CD4-positive, alpha-beta T cell treated with Interleukin-4 for 1 hour (primary cell): ENCODE measurements around the gene EXOC2.
A peak's percentile ranks its signal among the peaks of the same experiment; 100 is the strongest.

Experiments used
- DNase-seq, 2 donors: peaks; one replicate each; pipeline ENCODE4 v3.0.0-alpha.2; 2020 to 2022

Gene EXOC2, protein sequence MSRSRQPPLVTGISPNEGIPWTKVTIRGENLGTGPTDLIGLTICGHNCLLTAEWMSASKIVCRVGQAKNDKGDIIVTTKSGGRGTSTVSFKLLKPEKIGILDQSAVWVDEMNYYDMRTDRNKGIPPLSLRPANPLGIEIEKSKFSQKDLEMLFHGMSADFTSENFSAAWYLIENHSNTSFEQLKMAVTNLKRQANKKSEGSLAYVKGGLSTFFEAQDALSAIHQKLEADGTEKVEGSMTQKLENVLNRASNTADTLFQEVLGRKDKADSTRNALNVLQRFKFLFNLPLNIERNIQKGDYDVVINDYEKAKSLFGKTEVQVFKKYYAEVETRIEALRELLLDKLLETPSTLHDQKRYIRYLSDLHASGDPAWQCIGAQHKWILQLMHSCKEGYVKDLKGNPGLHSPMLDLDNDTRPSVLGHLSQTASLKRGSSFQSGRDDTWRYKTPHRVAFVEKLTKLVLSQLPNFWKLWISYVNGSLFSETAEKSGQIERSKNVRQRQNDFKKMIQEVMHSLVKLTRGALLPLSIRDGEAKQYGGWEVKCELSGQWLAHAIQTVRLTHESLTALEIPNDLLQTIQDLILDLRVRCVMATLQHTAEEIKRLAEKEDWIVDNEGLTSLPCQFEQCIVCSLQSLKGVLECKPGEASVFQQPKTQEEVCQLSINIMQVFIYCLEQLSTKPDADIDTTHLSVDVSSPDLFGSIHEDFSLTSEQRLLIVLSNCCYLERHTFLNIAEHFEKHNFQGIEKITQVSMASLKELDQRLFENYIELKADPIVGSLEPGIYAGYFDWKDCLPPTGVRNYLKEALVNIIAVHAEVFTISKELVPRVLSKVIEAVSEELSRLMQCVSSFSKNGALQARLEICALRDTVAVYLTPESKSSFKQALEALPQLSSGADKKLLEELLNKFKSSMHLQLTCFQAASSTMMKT

DNA sequence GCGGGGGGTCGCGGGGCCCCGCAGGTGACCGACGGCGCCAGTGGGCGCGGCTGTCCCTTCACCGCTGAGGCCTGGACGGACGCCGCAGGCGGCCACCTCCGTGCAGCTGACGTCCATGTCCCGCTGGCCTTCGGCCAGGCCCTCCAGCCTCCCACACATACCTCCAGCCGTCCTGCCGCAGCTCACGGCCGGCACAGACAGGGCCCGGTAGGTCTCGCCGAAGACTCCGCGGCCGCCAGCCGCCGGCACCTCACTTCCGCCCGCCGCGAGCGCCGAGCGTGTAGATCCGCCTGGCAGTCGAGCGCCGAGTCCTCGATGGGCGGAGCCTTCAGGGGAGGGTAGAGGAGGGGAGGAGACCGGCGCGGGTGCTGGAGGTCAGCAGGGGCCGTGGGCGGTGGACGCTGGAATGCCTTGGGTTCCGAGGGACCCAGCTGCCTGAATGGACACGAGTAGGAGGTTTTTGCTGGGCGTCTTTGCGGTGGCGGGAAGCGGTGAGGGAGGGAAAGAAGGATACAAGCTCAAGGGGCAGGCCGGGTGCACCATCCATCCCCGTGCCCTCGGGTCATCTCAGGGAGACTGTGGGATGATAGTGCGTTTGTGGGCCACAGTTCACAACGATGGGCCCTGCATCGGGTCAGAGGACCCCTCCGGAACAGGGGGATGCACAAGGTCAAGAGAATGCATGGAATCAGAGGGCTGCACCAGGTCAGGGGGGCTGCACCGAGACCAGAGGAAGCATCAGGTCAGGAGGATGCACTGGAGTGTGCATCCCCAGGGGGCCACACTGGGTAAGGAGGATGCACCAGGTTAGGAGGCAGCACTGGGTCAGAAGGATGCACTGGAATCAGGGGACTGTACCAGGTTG is at the start of gene EXOC2:
Gene EXOC2, minus strand, starts transcription at position 282 of the 865 bp plus-strand sequence. CDS start 55,321 bp downstream, outside the sequence.
- DNase-seq, result peak; percentile 80 to 85

DNA sequence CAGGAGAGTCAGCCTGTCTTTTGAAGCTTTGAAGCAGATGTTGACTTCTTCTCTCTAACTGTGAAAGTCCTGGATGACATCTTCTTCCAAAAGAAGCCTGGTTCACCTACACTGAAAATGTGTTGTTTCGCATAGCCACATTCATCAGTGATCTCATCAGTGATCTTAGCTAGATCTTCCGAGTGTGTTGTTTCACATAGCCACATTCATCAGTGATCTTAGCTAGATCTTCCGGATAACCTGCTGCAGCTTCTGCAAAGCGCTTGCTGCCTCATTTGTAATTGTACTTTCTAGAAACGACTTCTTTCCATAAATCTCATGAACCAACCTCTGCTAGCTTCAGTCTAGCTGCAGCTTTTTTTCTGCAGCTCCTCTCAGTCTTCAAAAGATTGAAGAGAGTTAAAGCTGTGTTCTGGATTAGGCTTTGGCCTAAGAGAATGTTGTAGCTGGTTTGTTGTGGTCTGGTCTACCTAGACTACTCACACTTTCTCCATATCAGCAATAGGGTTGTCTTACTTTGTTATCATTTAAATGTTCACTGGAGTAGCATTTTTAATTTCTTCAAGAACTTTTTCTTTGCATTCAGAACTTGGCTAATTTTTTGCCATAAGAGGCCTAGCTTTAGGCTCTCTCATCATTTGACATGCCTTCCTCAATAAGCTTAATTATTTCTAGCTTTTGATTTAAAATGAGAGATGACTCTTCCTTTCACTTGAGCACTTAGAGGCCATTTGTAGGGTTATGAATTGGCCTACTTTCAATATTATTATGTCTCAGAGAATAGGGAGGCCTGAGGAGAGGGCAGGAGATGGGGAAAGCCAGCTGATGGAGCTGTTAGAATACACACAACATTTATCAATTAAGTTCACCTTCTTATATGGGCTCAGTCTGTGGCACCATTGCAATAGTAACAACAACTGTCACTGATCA is 48.7 kb upstream of the EXOC2 start:
- no peak for DNase-seq

DNA sequence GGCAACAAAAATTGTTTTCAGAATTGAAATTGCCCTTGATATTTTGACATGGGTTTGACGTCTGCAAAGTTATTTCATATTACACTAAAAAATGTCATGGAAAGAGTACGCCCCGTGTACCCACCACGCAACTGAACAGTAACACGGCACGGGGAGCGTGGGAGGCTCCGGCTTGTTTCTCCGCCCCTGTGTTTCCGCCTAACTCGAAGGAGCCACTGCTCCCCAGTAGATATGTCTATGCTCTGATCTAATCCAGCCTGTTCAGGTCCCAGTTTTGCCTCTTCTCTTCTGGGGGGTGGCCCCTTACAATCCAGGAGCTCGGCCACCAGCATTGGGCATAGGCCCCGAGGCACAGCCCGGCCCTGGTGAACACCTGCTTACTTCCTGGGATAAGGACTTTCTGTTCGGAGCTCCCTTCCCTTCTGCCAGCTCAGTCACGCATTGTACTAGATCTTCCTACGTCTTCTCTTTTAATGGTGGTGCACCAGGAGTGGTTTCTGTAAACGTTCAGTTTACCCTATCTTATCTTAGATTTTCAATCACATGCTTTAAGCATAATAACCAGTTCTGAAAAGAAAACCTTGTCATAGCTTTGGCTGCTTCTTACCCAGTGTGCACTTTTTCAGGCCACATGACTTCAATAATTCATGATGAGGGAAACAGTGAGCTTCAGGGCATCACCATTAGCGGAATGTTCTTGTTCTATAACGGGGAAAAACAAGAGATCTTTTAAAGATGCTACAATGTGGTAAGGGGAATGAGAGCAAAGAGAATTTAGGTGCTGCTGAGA is 43.9 kb upstream of the EXOC2 start:
- no peak for DNase-seq

DNA sequence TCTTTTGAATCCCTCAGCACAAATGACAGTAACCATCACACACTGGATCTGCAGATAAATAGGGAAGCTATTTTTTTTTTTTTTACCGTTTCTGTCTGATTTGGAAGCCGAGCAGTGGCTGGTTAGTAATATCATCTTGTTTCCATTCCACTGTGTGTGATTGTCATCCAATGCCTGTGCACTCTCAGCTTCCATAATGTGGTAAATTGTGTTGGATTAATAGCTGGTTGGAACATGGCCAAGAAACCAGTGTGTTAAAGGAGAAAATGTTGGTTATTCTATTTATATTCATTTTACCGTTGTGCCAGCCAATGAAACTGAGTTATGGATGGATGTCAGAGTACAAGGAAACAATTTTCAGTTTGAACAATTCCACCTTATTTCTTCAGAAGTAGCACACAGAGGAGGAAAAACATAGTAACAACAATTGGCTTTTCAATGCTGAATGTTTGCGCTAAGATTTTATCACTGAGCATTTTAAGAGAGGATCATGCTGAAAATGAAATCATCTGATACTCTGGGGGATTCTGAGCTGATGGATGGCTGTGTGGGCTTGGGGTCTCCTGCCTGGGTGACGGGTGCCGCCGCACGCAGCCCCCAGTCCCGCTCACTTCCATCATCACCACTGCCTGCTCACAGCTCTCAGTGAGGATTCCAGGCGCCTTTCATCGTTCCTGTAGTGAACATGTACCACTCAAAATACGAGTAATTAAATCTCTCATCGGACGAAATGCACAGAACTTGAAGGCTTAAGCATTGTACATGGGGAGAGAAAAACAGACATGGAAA is 40.7 kb upstream of the EXOC2 start:
- no peak for DNase-seq

DNA sequence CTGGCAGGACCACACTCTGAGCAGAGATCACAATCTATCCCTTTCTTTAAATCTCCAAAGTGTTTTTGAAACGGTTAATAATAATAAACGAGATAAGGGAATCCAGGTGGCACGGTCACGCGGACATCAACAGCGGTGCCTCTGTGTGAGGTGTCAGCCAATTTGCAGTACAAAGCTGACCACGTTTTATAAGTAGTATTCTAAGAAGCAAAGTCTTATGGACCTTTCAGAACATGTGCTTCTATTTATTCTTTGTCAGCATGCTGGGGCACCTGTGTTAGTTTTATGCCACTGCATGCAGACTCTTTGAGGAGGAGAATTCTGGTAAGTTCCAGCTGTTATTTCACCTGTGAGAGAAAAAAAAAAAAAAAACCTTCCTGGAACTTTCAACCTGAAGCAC is 39.0 kb upstream of the EXOC2 start:
- DNase-seq, result no peak

DNA sequence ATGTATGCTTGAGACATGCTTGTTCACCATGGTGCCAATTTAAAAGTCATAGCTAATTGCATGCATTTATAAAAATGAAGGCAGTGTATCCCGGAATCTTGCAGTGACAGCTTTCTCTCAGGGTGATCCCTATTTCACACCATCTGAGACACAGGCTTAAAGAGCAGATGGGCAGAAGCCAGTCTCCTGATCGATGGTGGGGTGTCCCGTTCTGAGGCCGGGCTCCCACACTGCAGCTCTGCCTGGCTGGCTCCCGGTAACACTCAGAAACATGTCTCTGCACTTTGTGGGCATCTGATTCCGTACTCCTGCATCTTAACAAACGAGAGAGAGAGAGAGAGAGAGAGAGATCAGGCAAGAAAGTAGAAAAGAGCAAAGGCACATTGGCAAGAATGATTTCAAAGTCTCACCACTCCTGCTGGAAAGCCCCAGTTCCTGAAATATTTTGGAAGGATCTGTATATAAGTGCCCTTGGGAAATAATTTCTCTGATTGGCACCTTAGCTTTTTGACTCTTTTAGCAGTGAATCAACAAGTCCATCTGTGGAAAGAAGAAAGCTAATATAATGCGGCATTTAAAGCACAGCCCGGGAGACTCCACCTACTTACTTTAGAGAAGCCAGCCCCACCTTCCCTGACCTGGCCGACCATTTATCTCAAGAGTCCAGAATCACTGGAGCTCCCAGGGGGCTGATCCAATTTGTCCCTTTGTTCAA is 36.8 kb upstream of the EXOC2 start:
- no peak for DNase-seq

DNA sequence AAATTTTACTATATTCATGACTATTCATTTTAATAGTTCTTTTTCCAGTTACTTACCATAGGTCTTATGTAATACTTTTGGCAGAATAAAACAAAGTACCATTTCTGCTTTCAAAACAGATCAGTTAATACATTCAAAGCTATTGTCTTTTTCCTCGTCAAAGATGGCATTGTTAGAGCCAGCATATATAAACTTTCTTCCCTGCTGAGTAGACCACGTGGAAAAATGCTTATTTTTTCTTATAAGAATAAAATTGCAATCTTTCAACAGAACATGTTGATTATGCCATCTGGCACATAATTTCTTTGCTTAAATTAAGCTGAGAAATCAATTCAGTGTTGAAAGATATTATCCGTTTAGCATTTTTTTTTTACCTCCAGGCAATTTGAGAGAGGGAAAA is 34.9 kb upstream of the EXOC2 start:
- no peak for DNase-seq

DNA sequence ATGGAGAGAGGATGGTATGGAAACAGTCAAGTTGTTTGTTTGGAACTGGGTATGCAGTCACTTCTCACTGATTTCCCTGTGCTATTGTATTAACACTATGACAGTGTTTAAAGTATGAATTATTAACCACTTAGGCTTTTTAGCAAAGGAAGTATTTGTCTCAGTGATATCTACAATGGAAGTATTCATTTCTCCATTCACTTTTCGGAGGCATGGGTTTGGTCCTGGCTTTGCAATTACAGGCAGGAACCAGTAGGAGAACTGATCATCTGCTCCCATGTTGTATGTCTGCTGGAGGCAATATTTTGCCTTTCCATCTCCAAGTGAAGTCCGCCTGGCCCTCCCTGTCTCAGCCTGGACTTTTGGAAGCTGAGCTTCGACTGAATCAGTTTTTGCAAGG is 30.6 kb upstream of the EXOC2 start:
- no peak for DNase-seq

DNA sequence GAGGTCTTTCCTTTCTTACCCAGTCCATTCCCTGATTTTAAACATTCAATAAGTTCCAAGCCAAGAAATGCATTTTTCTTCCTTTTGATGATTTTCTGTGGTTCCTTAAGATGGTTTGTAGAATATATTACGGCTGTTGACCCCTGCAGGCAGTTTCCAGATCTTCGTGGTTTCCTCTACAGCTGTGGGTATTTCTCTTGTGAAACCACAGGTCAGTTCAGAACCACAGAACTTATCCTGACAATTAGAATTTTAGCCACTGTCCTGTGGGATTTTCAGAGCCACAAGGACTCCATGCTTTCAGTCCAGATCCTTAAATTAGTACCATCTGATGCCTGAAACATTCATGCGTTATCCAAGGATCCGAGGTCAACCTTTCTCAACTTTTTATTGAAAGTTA is 29.7 kb upstream of the EXOC2 start:
- DNase-seq, result no peak

DNA sequence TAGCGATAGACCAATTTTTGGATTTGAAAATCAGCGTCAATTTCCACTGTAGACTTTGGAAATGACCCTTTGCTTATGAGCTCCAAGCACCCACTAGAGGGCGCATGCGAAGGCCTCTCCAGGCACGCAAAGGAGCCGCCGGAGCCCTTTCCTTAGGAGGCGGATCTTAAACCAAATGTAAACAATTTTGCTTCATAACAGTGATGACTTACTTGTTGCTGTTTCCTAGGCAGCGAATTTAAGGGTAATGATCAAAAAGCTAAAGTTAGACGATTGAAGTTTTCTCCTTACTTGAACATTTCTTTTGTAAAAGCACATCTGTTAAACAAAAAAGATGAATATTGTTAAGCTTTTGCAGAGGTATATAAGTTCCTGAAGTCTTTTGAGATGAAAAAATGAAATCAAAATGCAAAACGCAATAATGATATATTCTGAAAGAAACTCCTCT is 29.2 kb upstream of the EXOC2 start:
- DNase-seq, result peak; percentile 68 to 69

DNA sequence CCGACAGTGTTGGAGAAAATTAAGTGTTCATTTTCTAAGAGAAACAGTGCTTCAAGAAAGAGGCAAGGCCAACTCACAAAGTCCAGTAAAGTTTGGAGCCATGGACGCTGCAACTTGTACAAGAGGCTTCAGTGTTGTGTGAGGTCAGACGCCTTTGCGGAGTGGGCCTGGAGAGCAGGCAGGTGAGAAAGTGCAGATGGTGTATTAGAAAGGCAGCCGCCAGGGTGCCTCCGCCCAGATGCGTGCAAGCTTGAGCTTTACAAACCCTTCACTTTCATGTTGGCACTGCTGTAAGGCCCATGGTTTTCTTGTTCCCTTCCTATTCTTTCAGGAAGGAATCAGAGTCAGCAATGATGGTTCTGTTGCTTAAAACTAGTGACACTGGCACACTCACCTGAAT is 25.4 kb upstream of the EXOC2 start:
- DNase-seq, result no peak

DNA sequence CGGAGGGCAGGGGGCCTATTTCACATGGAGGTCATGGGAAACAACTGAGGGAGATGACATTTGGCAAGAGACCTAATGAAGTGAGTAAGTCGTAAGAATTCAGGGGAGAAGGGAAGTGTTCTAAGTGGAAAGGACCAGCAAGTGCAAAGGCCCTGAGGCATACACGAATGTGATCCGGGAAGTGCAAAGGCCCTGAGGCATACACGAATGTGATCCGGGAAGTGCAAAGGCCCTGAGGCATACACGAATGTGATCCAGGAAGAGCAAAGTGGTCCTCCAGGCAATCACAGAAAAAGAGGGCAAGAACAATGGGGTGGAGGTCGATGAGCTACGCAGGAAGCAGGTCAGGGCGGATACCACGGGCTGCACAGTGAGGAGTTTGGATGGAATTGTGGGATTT is 24.2 kb upstream of the EXOC2 start:
- no peak for DNase-seq

DNA sequence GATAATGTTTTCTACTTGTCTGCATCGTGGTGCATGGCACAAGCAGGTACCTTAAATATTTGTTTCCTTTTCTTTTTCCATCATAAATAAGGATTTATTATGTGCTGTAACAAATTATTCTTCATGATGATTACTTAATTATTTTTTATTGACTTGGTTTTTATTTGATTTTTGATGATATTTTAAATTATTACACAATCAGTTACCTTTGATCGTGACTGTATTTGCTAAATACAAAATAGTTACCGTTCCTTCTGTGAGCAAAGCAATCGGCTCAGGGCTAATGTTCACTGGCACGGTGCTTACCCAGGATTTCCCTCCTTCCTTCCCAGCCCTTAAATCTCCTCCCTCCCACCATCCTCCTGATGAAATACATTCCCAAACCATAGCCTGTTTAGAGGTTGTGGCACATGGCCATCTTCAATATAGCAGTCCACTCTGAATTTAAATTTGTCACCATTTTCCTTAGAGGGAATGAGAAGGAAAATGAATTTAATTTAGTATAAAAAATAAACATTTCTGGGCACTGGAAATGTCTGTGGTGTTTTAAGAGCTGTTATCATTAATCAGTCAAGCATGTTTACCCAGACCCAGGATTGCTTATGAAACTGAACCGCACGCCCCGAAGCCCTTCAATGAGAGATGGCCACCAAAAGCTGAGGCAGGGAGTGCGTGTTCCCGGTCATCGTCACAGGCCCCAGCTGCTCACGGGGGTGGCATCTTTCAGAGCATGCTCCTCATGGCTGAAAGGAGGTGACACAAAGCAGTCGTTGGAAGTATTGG is 23.0 kb upstream of the EXOC2 start:
- DNase-seq, result no peak

DNA sequence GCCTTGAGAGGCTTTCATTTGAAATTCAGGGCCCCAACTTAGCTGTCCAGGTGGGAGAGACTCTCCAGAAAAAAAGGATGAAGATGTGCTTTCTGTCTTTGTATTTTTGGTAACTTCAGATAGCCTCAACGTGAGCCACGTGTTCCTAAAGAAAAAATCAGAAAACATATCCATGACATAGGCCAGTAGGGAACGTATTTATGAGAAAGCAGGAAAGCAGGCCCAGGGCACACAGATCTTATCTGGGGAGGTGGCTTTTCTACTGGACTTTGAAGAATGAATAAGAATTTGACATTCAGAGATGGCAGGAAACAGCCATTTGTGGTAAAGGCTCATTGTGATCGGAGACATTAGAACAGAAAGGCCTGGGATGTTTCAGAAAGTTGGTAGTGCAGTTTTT is 21.2 kb upstream of the EXOC2 start:
- DNase-seq, result no peak

DNA sequence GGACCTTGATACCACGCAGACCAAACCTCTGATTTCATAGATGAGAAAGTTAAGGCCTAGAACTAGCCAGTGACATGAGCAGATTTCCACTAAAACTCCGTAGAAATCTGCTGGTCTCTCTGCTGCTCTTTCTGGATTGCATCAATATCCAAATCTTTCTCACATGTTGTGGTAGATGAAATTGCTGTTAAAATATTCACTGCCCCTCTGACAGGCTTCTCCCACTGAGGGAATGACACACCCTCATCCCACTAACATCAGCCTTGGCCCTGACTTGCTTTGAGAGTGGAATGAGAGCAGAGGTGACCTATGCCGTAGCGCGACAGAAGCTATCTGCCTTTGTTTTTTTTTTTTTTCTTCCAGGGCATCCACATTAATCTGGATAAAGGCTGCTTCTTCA is 20.4 kb upstream of the EXOC2 start:
- DNase-seq, result no peak

DNA sequence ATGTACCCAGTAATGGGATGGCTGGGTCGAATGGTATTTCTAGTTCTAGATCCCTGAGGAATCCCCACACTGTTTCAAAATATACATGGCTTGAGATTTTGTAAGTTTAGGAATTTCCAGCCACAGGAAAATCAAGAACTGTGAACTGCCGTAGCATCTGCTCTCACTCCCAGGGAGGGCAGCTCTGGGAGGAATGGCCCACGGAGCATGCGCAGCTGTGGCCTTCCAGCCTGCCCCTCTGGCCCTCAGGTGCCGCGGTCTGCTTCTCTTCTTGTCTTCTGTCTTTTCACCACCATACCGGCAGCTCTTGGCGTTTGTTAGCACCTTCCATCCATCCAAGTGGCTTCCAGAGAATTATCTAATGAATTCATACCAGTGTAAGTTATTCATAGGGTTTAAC is 19.9 kb upstream of the EXOC2 start:
- no peak for DNase-seq

DNA sequence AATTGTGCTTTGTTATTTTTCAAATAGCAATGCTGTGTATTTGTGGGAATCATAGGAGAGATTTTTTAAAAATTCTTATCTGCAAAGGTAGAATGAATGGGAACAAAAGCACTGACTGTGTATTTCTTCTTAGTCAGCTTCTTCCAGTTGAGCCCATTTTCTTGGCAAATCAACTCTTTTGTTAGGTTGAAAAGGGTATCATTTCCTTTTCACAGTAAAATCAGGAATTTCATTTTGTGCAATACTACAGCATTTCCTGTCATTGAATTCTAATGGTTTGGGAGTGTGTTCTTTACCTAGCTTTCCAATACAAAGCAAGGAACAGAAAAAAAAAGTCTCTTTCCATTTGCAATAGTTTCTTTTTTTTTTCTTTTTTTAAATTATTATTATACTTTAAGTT is 19.0 kb upstream of the EXOC2 start:
- DNase-seq, result no peak
